ENCODE results near the gene LMBRD1.

DNA sequence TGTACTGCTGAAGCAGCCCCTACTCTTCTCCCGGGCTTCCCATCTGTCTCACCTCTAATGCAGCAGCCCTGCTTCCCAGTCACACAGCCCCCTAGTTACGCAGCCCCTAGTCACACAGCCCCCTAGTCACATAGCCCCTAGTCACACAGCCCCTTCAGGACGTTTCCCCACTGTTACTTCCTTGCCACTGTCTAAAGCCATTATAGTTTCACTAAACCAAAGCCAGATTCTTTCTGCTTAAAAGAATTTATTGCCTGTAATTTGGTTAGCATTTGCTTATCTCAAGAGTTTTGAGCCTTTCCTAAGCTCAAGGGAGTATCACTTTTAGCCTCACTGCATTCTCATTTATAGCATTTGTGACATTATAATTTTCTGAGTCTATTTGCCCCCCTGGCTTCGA, 127.9 kb downstream of the LMBRD1 start:
- TF ChIP-seq POLR2A (IDR thresholded peaks at IDR 0.05): no peak
- TF ChIP-seq POLR2AphosphoS5 (IDR thresholded peaks at IDR 0.05): no peak
- TF ChIP-seq, protein P1, sequence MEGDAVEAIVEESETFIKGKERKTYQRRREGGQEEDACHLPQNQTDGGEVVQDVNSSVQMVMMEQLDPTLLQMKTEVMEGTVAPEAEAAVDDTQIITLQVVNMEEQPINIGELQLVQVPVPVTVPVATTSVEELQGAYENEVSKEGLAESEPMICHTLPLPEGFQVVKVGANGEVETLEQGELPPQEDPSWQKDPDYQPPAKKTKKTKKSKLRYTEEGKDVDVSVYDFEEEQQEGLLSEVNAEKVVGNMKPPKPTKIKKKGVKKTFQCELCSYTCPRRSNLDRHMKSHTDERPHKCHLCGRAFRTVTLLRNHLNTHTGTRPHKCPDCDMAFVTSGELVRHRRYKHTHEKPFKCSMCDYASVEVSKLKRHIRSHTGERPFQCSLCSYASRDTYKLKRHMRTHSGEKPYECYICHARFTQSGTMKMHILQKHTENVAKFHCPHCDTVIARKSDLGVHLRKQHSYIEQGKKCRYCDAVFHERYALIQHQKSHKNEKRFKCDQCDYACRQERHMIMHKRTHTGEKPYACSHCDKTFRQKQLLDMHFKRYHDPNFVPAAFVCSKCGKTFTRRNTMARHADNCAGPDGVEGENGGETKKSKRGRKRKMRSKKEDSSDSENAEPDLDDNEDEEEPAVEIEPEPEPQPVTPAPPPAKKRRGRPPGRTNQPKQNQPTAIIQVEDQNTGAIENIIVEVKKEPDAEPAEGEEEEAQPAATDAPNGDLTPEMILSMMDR (IDR thresholded peaks at IDR 0.05): no peak
- TF ChIP-seq EP300 (IDR thresholded peaks at IDR 0.05; ENCODE audit: low read depth): no peak

All from transverse colon (tissue), 4 donors.